ENCODE measurements around the gene NUP210L. TPM values are rescaled to one million over a fixed set of nuclear protein-coding genes. Genes with fewer than 3 reads are reported as not detected.
A peak's percentile ranks its signal among the peaks of the same experiment; 100 is the strongest.

The NUP210L gene
- total and polyA plus RNA-seq, 2 of the 13 experiments (the other 11 are each of a cell fraction or from before 2014, with no cell fraction given), result not detected

GRCh38 chr1:153990468-153991150 is 164.3 kb downstream of the NUP210L start, which contains the start of gene RPS27 (continued):
- TF ChIP-seq SALL2 (CRISPR knock-in tag; IDR thresholded peaks at IDR 0.05), result peak; percentile 87
- peak; percentile 99 for TF ChIP-seq POLR2AphosphoS2 (IDR thresholded peaks at IDR 0.05; ENCODE audit: low read depth, low read length)
- TF ChIP-seq ZNF766 (CRISPR knock-in tag; IDR thresholded peaks at IDR 0.05; ENCODE audit: borderline replicate concordance), result peak; percentile 87; the same call in 1 of the 2 replicates
- TF ChIP-seq ESRRA (CRISPR knock-in tag; IDR thresholded peaks at IDR 0.05; ENCODE audit: low read depth), result peak; percentile 18; the same call in 1 of the 2 replicates
- TF ChIP-seq ZNF83 (CRISPR knock-in tag; IDR thresholded peaks at IDR 0.05; ENCODE audit: borderline replicate concordance), result no peak
- TF ChIP-seq MYNN (CRISPR knock-in tag; IDR thresholded peaks at IDR 0.05; ENCODE audit: low read depth), result peak; percentile 79; the same call in 1 of the 2 replicates
- peak; percentile 65 for TF ChIP-seq ZNF768 (CRISPR knock-in tag; IDR thresholded peaks at IDR 0.05)
- no peak for TF ChIP-seq RFX1 (IDR thresholded peaks at IDR 0.05)
- TF ChIP-seq MXD3 (CRISPR knock-in tag; IDR thresholded peaks at IDR 0.05), result peak; percentile 75; the same call in 1 of the 2 replicates
- no peak for TF ChIP-seq CHD4 (IDR thresholded peaks at IDR 0.05; ENCODE audit: borderline replicate concordance, low read length)
- no peak for TF ChIP-seq JUNB (CRISPR knock-in tag; IDR thresholded peaks at IDR 0.05; ENCODE audit: borderline replicate concordance)
- TF ChIP-seq ARNT (IDR thresholded peaks at IDR 0.05), result no peak
- TF ChIP-seq NFKB2 (CRISPR knock-in tag; IDR thresholded peaks at IDR 0.05; ENCODE audit: borderline replicate concordance), result peak; percentile 80
- peak; percentile 26; the same call in 1 of the 2 replicates for TF ChIP-seq GMEB2 (CRISPR knock-in tag; IDR thresholded peaks at IDR 0.05; ENCODE audit: low read depth)
- TF ChIP-seq DPF2 (CRISPR knock-in tag; IDR thresholded peaks at IDR 0.05; ENCODE audit: borderline replicate concordance, low read depth), result 0 out of 2 replicates have a peak, but pooled peaks have one; percentile 30
- TF ChIP-seq WIZ (CRISPR knock-in tag; IDR thresholded peaks at IDR 0.05), result peak; percentile 68; the same call in 1 of the 2 replicates
- no peak for TF ChIP-seq ZBTB2 (CRISPR knock-in tag; IDR thresholded peaks at IDR 0.05; ENCODE audit: low read depth)
- TF ChIP-seq MED13 (CRISPR knock-in tag; IDR thresholded peaks at IDR 0.05), result no peak
- no peak for TF ChIP-seq AGO1 (IDR thresholded peaks at IDR 0.05; ENCODE audit: low read depth, low read length, poor library complexity, severe bottlenecking)
- TF ChIP-seq ZFP82 (CRISPR knock-in tag; IDR thresholded peaks at IDR 0.05; ENCODE audit: borderline replicate concordance), result no peak
- no peak; the same call in 1 of the 2 replicates for TF ChIP-seq ZBTB25 (CRISPR knock-in tag; IDR thresholded peaks at IDR 0.05)
- TF ChIP-seq FOXK2 (IDR thresholded peaks at IDR 0.05), result peak; percentile 7; the same call in 1 of the 2 replicates
- peak; percentile 96 for TF ChIP-seq ATF1 (CRISPR knock-in tag; IDR thresholded peaks at IDR 0.05)
- peak; percentile 84 for TF ChIP-seq CEBPG (CRISPR knock-in tag; IDR thresholded peaks at IDR 0.05)
- TF ChIP-seq DBP (CRISPR knock-in tag; IDR thresholded peaks at IDR 0.05; ENCODE audit: not compliant biosample characterization), result peak; percentile 52
- TF ChIP-seq FOXO1 (CRISPR knock-in tag; IDR thresholded peaks at IDR 0.05), result peak; percentile 50

Data from HepG2 (cell line).